ENCODE results near the gene SURF4. TPM values are rescaled to one million over a fixed set of nuclear protein-coding genes. Genes with fewer than 3 reads are reported as not detected.
"Not testable (repeated sequence)": the region's sequence is repeated elsewhere in the genome, so short reads cannot be mapped to it uniquely, and the experiment has no call there.

Gene SURF4
- total and polyA plus RNA-seq, 8 donors: 26.4 to 200 (median 132) TPM

- intact Hi-C loops (cut with DNase I; ENCODE audit: low total_unique reads): no loop called here
- peak in 1 of 2 donors; percentile 44 for DNase-seq
- Histone ChIP-seq H3K4me3 (no peak overlapping the region), H3K4me1 (no peaks in the 10 kb centered on the region), H3K27me3 (peaks cover 0 to 58% (median 21%) of the 10 kb centered on the region in 3 donors), H3K36me3 (peaks cover 0 to 10% (median 3%) of the 10 kb centered on the region in 4 donors), H3K27ac (no peak overlapping the region), H3K9me3 (no peaks in the 10 kb centered on the region)
- TF ChIP-seq CTCF (IDR thresholded peaks at IDR 0.05) (no peak), POLR2AphosphoS5 (IDR thresholded peaks at IDR 0.05) (no peak), EP300 (IDR thresholded peaks at IDR 0.05) (no peak), POLR2A (IDR thresholded peaks at IDR 0.05) (no peak)
- 20 to 47% (median 24%) methylated on average over 10 to 14 of the region's 14 CpGs for WGBS, 5 donors
Measured at GRCh38 chr9:133396952-133397351, 21.1 kb upstream of the SURF4 start.

GRCh38 chr9:133394687-133395271 is 18.9 kb upstream of the SURF4 start:
- no peak for DNase-seq
- TF ChIP-seq EP300 (IDR thresholded peaks at IDR 0.05): no peak
- TF ChIP-seq POLR2AphosphoS5 (IDR thresholded peaks at IDR 0.05): no peak
- TF ChIP-seq CTCF (IDR thresholded peaks at IDR 0.05): no peak
- TF ChIP-seq POLR2A (IDR thresholded peaks at IDR 0.05): no peak
- 15 to 37% (median 20%) methylated on average over 3 to 8 of the region's 8 CpGs for WGBS, 5 donors
- H3K4me1 ChIP-seq: no peaks in the 10 kb centered on the region
- H3K27ac ChIP-seq: no peak overlapping the region
- peaks cover 0 to 71% (median 21%) of the 10 kb centered on the region in 3 donors for H3K27me3 ChIP-seq
- intact Hi-C loops (cut with DNase I; ENCODE audit: low total_unique reads): no loop called here
- no peak overlapping the region for H3K4me3 ChIP-seq
- no peaks in the 10 kb centered on the region for H3K9me3 ChIP-seq
- peaks cover 0 to under 1% (median 0%) of the 10 kb centered on the region in 4 donors for H3K36me3 ChIP-seq

GRCh38 chr9:133393399-133393798 is 17.5 kb upstream of the SURF4 start:
- Histone ChIP-seq H3K4me1 (no peaks in the 10 kb centered on the region), H3K4me3 (no peak overlapping the region), H3K9me3 (no peaks in the 10 kb centered on the region), H3K27me3 (peaks cover 0 to 78% (median 21%) of the 10 kb centered on the region in 3 donors), H3K27ac (no peak overlapping the region), H3K36me3 (no peaks in the 10 kb centered on the region)
- TF ChIP-seq EP300 (IDR thresholded peaks at IDR 0.05) (no peak), POLR2AphosphoS5 (IDR thresholded peaks at IDR 0.05) (no peak), POLR2A (IDR thresholded peaks at IDR 0.05) (no peak), CTCF (IDR thresholded peaks at IDR 0.05) (no peak)
- intact Hi-C loops (cut with DNase I; ENCODE audit: low total_unique reads): no loop called here
- WGBS, 5 donors: 90 to 100% (median 92%) methylated on average over 3 of the region's 3 CpGs
- DNase-seq: no peak

- H3K27me3 ChIP-seq: peaks cover 0 to 72% (median 21%) of the 10 kb centered on the region in 3 donors
- H3K27ac ChIP-seq; DNase-seq; H3K36me3 ChIP-seq; H3K4me3 ChIP-seq; H3K9me3 ChIP-seq; intact Hi-C loops (cut with DNase I; ENCODE audit: low total_unique reads); H3K4me1 ChIP-seq: not testable (repeated sequence)
- 90 to 98% (median 96%) methylated on average over 3 of the region's 3 CpGs for WGBS, 5 donors
Measured at GRCh38 chr9:133392308-133392707, 16.4 kb upstream of the SURF4 start.

- H3K27ac ChIP-seq; H3K9me3 ChIP-seq; H3K4me1 ChIP-seq; intact Hi-C loops (cut with DNase I; ENCODE audit: low total_unique reads); H3K36me3 ChIP-seq; DNase-seq; H3K4me3 ChIP-seq: not testable (repeated sequence)
- H3K27me3 ChIP-seq: peaks cover 0 to 63% (median 14%) of the 10 kb centered on the region in 3 donors
- 29 to 45% (median 31%) methylated on average over 1 to 3 of the region's 4 CpGs for WGBS, 5 donors
Measured at GRCh38 chr9:133391449-133391848, 15.6 kb upstream of the SURF4 start.
